Measurements from ENCODE around the gene DNASE1L2.

The DNASE1L2 gene

DNA sequence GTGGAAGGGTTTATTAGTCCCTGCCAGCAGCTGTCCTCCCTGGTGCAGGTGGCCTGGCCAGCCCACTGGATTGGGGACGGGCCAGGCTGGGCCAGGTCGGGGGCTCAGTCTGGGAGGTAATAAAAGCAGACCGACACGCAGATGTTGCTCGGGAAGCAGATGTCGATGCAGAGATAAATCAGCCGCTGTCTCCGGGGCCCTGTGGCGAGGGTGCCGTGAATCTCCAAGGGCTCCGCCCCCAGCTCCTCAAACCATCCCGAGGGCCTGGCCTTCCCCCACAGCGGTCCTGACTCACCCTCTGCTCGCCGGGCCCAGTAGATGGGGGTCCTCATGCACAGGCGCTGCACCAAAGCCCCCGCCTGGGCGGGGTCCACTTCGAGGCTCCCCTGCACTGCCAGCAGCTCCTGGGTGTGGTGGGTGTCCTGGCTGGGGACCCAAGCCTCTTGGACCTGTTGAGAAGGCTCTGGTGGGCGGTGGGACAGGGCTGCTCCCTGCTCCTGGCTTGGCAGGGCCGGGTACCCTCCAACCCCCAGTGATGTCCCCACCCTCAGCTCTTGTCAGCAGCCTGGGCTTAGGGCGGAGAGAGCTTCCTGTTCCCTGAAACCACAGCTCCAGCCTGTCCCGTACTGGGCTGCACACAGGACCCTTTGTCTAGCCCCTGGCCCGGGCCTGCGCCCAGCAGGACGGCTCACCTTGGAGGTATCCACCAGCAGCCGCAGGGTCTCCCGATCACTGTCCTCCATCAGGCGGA lies 26.8 kb upstream of the DNASE1L2 start:
- TF ChIP-seq POLR2A (IDR thresholded peaks at IDR 0.05; ENCODE audit: extremely low read depth, insufficient read length) (no peak), MYC (IDR thresholded peaks at IDR 0.05; ENCODE audit: low read depth, low read length) (no peak)
- TF ChIP-seq, protein P1, sequence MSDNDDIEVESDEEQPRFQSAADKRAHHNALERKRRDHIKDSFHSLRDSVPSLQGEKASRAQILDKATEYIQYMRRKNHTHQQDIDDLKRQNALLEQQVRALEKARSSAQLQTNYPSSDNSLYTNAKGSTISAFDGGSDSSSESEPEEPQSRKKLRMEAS (IDR thresholded peaks at IDR 0.05; ENCODE audit: low read depth, low read length), result no peak
- TF ChIP-seq, protein P2, sequence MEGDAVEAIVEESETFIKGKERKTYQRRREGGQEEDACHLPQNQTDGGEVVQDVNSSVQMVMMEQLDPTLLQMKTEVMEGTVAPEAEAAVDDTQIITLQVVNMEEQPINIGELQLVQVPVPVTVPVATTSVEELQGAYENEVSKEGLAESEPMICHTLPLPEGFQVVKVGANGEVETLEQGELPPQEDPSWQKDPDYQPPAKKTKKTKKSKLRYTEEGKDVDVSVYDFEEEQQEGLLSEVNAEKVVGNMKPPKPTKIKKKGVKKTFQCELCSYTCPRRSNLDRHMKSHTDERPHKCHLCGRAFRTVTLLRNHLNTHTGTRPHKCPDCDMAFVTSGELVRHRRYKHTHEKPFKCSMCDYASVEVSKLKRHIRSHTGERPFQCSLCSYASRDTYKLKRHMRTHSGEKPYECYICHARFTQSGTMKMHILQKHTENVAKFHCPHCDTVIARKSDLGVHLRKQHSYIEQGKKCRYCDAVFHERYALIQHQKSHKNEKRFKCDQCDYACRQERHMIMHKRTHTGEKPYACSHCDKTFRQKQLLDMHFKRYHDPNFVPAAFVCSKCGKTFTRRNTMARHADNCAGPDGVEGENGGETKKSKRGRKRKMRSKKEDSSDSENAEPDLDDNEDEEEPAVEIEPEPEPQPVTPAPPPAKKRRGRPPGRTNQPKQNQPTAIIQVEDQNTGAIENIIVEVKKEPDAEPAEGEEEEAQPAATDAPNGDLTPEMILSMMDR (IDR thresholded peaks at IDR 0.05; ENCODE audit: low read depth, low read length), result no peak
- no peak for DNase-seq (ENCODE audit: low read depth)
- H3K4me3 ChIP-seq (ENCODE audit: low read depth, low read length), result no peak overlapping the region

DNA sequence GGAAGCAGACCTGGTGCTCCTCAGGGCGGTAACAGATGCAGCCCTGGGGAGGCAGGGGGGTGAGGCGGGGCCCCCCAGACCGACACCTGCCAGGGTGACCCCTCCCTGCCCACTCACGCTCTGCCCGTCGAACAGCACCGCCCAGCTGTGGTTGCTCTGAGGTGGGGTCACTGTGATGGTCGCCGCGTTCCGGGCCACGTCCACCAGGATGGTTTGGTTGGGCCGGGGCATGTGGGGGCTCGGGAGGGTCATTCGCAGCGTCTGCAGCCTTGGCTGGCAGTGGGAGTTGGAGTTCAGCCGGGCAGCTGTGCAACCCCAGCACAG lies 26.3 kb upstream of the DNASE1L2 start:
- no peak overlapping the region for H3K4me3 ChIP-seq (ENCODE audit: low read depth, low read length)
- TF ChIP-seq, protein P1 (IDR thresholded peaks at IDR 0.05; ENCODE audit: low read depth, low read length), result no peak
- TF ChIP-seq MYC (IDR thresholded peaks at IDR 0.05; ENCODE audit: low read depth, low read length) (no peak), POLR2A (IDR thresholded peaks at IDR 0.05; ENCODE audit: extremely low read depth, insufficient read length) (no peak)
- TF ChIP-seq, protein P2 (IDR thresholded peaks at IDR 0.05; ENCODE audit: low read depth, low read length), result no peak
- DNase-seq (ENCODE audit: low read depth), result no peak

DNA sequence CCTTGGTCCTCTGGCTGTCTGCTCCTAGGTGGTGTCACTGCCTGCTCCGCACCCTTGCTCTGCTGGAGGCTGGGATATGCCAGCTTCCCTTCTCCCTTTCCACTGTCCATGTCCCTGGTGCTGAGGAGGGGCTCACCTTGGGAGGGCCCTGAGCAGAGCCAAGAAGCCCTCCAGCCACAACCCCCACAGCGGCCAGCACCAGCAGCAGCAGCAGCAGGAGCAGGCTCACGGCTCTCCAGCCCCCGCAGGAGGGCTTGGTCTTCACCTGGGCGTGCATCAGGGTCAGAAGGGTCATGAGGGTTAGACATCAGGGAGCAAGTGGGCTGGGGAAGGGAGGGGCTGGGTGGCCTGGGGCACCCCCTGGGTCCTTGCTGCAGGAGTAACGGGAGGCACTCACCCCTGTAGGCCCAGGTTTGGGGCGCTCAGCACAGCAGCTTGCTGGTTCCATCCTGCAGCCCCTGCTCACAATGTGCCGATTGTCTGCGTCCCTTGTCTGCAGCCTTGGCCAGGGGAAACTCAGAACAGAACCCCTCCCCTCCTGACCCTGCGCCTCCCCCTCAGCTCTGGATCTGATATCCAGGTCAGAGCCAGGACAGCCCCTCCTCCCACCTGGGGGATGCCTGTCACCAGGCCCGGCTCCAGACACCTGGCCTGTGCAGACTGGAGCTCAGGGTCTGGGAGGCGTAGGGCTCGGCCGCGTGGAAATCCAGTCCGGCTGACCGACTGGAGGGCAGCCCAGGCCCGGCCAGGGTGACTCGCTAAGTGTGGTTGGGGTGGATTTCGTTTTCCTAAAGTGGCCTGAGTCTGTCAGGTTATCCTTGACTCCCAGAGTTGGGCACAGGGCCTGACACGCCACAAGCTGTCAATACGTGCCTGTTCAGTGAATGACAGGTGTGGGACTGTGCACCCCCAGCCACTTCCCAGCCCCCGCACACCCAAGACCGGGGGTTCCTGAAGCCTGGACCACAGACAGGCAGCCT lies 25.6 kb upstream of the DNASE1L2 start, which contains the start of gene BRICD5:
Gene BRICD5, minus strand, starts transcription at position 478 of the 980 bp plus-strand sequence. Its CDS starts 30 bp downstream, at position 448.
- TF ChIP-seq, protein P1 (IDR thresholded peaks at IDR 0.05; ENCODE audit: low read depth, low read length), result no peak
- peak; percentile 3 for TF ChIP-seq POLR2A (IDR thresholded peaks at IDR 0.05; ENCODE audit: extremely low read depth, insufficient read length)
- no peak for DNase-seq (ENCODE audit: low read depth)
- no peak within 1 kb of the TSS for H3K4me3 ChIP-seq (ENCODE audit: low read depth, low read length)

DNA sequence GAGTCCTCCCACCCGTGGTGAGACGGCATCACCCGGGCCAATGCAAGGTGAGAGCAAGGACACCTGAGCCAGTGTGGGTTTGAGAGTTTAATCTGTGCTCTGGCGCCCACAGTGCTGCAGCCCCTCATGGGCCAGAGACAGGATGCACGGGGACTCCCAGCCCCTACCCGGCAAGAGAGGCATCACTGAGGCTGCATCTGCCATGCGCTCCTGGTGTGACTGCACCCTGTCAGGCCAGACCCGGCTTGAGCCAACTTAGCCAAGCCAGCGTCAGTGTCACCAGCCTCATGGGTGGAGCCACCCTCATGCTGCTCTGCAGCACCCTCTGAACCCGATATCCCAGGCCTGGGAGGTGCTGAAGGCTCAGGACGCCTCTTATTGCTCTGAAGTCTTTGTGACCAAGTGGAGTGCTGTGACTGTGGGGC lies 24.3 kb upstream of the DNASE1L2 start:
- TF ChIP-seq MYC (IDR thresholded peaks at IDR 0.05; ENCODE audit: low read depth, low read length) (no peak), POLR2A (IDR thresholded peaks at IDR 0.05; ENCODE audit: extremely low read depth, insufficient read length) (no peak)
- TF ChIP-seq, protein P1 (IDR thresholded peaks at IDR 0.05; ENCODE audit: low read depth, low read length), result no peak
- TF ChIP-seq, protein P2 (IDR thresholded peaks at IDR 0.05; ENCODE audit: low read depth, low read length), result no peak
- H3K4me3 ChIP-seq (ENCODE audit: low read depth, low read length), result peak overlapping the region; percentile 95
- no peak for DNase-seq (ENCODE audit: low read depth)

DNA sequence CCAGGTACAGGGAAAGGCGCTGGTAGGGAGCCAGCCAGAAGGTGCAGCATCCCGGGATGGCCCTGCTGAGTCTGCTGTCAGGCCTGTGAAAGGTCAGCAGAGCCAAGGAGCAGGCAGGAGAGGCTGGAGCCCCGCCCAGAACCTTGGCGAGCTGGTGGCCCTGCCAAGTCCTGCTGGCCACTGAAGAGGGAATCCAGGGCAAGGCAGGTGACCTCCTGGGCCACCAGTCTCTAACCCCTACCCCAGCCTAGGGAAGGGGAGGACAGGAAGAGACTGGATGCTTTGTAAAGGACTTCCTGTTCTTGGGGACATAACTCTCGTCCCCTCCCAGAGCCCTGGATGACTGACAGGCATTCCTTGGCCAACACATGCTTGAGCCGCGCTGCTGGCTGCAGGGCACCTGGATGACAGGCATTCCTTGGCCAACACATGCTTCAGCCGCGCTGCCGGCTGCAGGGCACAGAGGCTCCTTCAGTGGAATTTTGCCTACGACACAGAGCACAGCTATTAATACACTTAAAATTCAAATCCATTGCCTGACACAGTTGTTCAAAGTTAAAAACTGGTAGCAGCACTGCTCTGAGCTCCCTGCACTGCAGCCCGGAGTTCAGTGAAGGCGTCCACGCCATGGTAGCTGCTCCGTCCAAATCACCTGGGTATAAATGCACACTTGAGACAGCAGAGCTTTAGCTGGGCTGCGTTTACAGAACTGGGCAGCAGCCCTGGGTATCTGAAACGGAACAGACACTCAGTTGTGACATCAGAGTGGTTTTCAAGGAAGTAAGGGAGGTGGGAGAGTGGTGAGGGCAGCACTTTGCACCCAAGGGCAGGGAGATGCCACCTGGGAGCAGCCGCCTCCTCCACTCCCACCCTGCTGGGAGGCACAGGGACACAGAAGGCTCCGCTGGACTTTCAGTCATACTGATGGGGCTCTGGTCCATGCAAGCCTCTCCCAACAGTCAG lies 23.6 kb upstream of the DNASE1L2 start:
- DNase-seq (ENCODE audit: low read depth), result peak; percentile 76
- TF ChIP-seq MYC (IDR thresholded peaks at IDR 0.05; ENCODE audit: low read depth, low read length) (peak; percentile 17; the same call in 1 of the 2 replicates), POLR2A (IDR thresholded peaks at IDR 0.05; ENCODE audit: extremely low read depth, insufficient read length) (no peak)
- TF ChIP-seq, protein P1 (IDR thresholded peaks at IDR 0.05; ENCODE audit: low read depth, low read length), result 0 out of 2 replicates have a peak, but pooled peaks have one; percentile 10
- peak overlapping the region; percentile 95 for H3K4me3 ChIP-seq (ENCODE audit: low read depth, low read length)

Measured in NB4 (cell line).